CD4-positive, CD25-positive, alpha-beta regulatory T cell (primary cell): Measurements from ENCODE around the gene ITSN2. TPM values are rescaled to one million over a fixed set of nuclear protein-coding genes. Genes with fewer than 3 reads are reported as not detected.

Source experiments
- ATAC-seq, 2 donors: fragments of 150-1000 bp; cut with Tn5 transposase; one replicate each; pipeline ENCODE4 v1.10.0; 2021; ENCODE audit warnings: low read depth in 2 of 2, moderate number of reproducible peaks in 2 of 2, moderate library complexity in 1 of 2
- DNase-seq, 3 donors: peaks; one replicate each; pipeline versions ENCODE4 v3.0.0 to v3.0.0-alpha.2; 2012 to 2022; ENCODE audit warnings: mixed read lengths in 1 of 3
- H3K27ac ChIP-seq: one replicate; pipeline ENCODE4 v1.7.0; 2013; ENCODE audit warnings: mild to moderate bottlenecking, low read length; ENCODE audit not compliant: insufficient read depth, poor library complexity, severe bottlenecking
- H3K27me3 ChIP-seq: one replicate; pipeline ENCODE4 v1.7.0; 2013; ENCODE audit warnings: low read length; ENCODE audit not compliant: control insufficient read depth, insufficient read depth
- H3K36me3 ChIP-seq: one replicate; pipeline ENCODE4 v1.7.0; 2013; ENCODE audit warnings: mild to moderate bottlenecking, low read length, moderate library complexity; ENCODE audit not compliant: control insufficient read depth, insufficient read depth
- H3K4me1 ChIP-seq: 2 replicates; pipeline ENCODE4 v1.7.0; 2013; ENCODE audit warnings: mild to moderate bottlenecking, low read length; ENCODE audit not compliant: insufficient read depth, control insufficient read depth, poor library complexity, severe bottlenecking
- H3K4me3 ChIP-seq: one replicate; pipeline ENCODE4 v1.7.0; 2013; ENCODE audit warnings: low read depth, mild to moderate bottlenecking, low read length, moderate library complexity
- H3K9me3 ChIP-seq, 2 experiments: 1 replicate in 1 of 2; 2 replicates in 1 of 2; pipeline ENCODE4 v1.7.0; 2013; ENCODE audit warnings: low read length in 2 of 2, mild to moderate bottlenecking in 1 of 2, moderate library complexity in 1 of 2; ENCODE audit not compliant: control insufficient read depth in 2 of 2
- H3K27ac Mint-ChIP-seq, 3 donors: one replicate each; pipeline ENCODE4 v1.8.0; 2020 to 2022; ENCODE audit warnings: mild to moderate bottlenecking in 3 of 3, mixed read lengths in 3 of 3, moderate library complexity in 2 of 3
- H3K27me3 Mint-ChIP-seq: one replicate; pipeline ENCODE4 v1.8.0; 2022; ENCODE audit warnings: mild to moderate bottlenecking, mixed read lengths
- H3K36me3 Mint-ChIP-seq: one replicate; pipeline ENCODE4 v1.8.0; 2020; ENCODE audit warnings: mixed read lengths
- H3K4me1 Mint-ChIP-seq, 4 donors: one replicate each; pipeline ENCODE4 v1.8.0; 2020 to 2022; ENCODE audit warnings: mixed read lengths in 4 of 4, mild to moderate bottlenecking in 1 of 4
- H3K4me3 Mint-ChIP-seq, 4 donors: one replicate each; pipeline ENCODE4 v1.8.0; 2020 to 2022; ENCODE audit warnings: mild to moderate bottlenecking in 4 of 4, mixed read lengths in 4 of 4, moderate library complexity in 3 of 4
- H3K9me3 Mint-ChIP-seq, 7 donors: one replicate each; pipeline ENCODE4 v1.8.0; 2020 to 2022; ENCODE audit warnings: mixed read lengths in 7 of 7, mild to moderate bottlenecking in 3 of 7, moderate library complexity in 2 of 7
- polyA plus RNA-seq, 4 donors: library from polyadenylated mRNA; unstranded; fragments of 300-500 nt; fragmentation: Illumina TruSeq; gene quantifications; one replicate each; pipeline ENCODE4 v1.2.3, GENCODE V29; 2021
- total RNA-seq: library from RNA; stranded (reverse); gene quantifications from one replicate; pipeline ENCODE4 v1.2.3, GENCODE V29; 2022

The ITSN2 gene
- total and polyA plus RNA-seq, 5 donors from 2014 or later, result 54.0 to 115 (median 58.9) TPM

GRCh38 chr2:24210106-24210455 lies 150.3 kb downstream of the ITSN2 start:
- Mint-ChIP-seq H3K27ac (no peak overlapping the region), H3K9me3 (no peaks in the 10 kb centered on the region), H3K27me3 (no peaks in the 10 kb centered on the region), H3K4me1 (peaks cover 0 to 8% (median 6%) of the 10 kb centered on the region in 4 donors), H3K4me3 (no peak overlapping the region), H3K36me3 (peaks cover 73% of the 10 kb centered on the region)
- Histone ChIP-seq H3K27ac (no peak overlapping the region), H3K27me3 (no peaks in the 10 kb centered on the region), H3K4me3 (no peak overlapping the region), H3K9me3 (no peaks in the 10 kb centered on the region), H3K4me1 (peaks cover 2% of the 10 kb centered on the region), H3K36me3 (peaks cover 82% of the 10 kb centered on the region)
- DNase-seq (no peak), ATAC-seq (no peak)

GRCh38 chr2:24209389-24210105 lies 150.8 kb downstream of the ITSN2 start:
- no peaks in the 10 kb centered on the region for H3K27me3 ChIP-seq
- no peak for DNase-seq
- no peaks in the 10 kb centered on the region for H3K27me3 Mint-ChIP-seq
- H3K36me3 ChIP-seq, result peaks cover 88% of the 10 kb centered on the region
- no peak overlapping the region for H3K27ac ChIP-seq
- ATAC-seq, result no peak
- no peaks in the 10 kb centered on the region for H3K9me3 Mint-ChIP-seq
- H3K36me3 Mint-ChIP-seq, result peaks cover 79% of the 10 kb centered on the region
- no peak overlapping the region for H3K4me3 Mint-ChIP-seq
- no peaks in the 10 kb centered on the region for H3K9me3 ChIP-seq
- no peak overlapping the region for H3K27ac Mint-ChIP-seq
- no peaks in the 10 kb centered on the region for H3K4me1 ChIP-seq
- H3K4me3 ChIP-seq, result no peak overlapping the region
- H3K4me1 Mint-ChIP-seq, result peaks cover 0 to 5% (median 1%) of the 10 kb centered on the region in 4 donors

GRCh38 chr2:24208490-24208889 lies 151.8 kb downstream of the ITSN2 start:
- no peaks in the 10 kb centered on the region for H3K4me1 ChIP-seq
- no peak overlapping the region for H3K27ac ChIP-seq
- no peak for ATAC-seq
- Mint-ChIP-seq H3K27me3 (no peaks in the 10 kb centered on the region), H3K36me3 (peaks cover 84% of the 10 kb centered on the region), H3K4me1 (peaks cover 0 to 2% (median 0%) of the 10 kb centered on the region in 4 donors), H3K4me3 (no peak overlapping the region), H3K9me3 (no peaks in the 10 kb centered on the region), H3K27ac (peak overlapping the region in 1 of 3 donors; percentile 55)
- H3K9me3 ChIP-seq, result no peaks in the 10 kb centered on the region
- no peaks in the 10 kb centered on the region for H3K27me3 ChIP-seq
- H3K4me3 ChIP-seq, result no peak overlapping the region
- H3K36me3 ChIP-seq, result peaks cover 90% of the 10 kb centered on the region
- no peak for DNase-seq

- ATAC-seq (no peak), DNase-seq (no peak)
- no peaks in the 10 kb centered on the region for H3K9me3 ChIP-seq
- Mint-ChIP-seq H3K9me3 (no peaks in the 10 kb centered on the region), H3K27me3 (no peaks in the 10 kb centered on the region), H3K27ac (no peak overlapping the region), H3K36me3 (peaks cover 86% of the 10 kb centered on the region), H3K4me1 (no peaks in the 10 kb centered on the region), H3K4me3 (no peak overlapping the region)
- no peak overlapping the region for H3K27ac ChIP-seq
- no peaks in the 10 kb centered on the region for H3K27me3 ChIP-seq
- peaks cover 90% of the 10 kb centered on the region for H3K36me3 ChIP-seq
- H3K4me3 ChIP-seq, result no peak overlapping the region
- H3K4me1 ChIP-seq, result no peaks in the 10 kb centered on the region
Observed at GRCh38 chr2:24207359-24207758, 153.0 kb downstream of the ITSN2 start.

- Mint-ChIP-seq H3K4me1 (no peaks in the 10 kb centered on the region), H3K4me3 (no peak overlapping the region), H3K9me3 (no peaks in the 10 kb centered on the region), H3K27ac (peak overlapping the region in 1 of 3 donors; percentile 15), H3K36me3 (peaks cover 84% of the 10 kb centered on the region), H3K27me3 (no peaks in the 10 kb centered on the region)
- DNase-seq (no peak), ATAC-seq (no peak)
- H3K27me3 ChIP-seq, result no peaks in the 10 kb centered on the region
- H3K27ac ChIP-seq, result no peak overlapping the region
- no peak overlapping the region for H3K4me3 ChIP-seq
- no peaks in the 10 kb centered on the region for H3K4me1 ChIP-seq
- peaks cover 84% of the 10 kb centered on the region for H3K36me3 ChIP-seq
- no peaks in the 10 kb centered on the region for H3K9me3 ChIP-seq
Observed at GRCh38 chr2:24206714-24207113, 153.6 kb downstream of the ITSN2 start.

- ATAC-seq, result no peak
- H3K27me3 Mint-ChIP-seq, result no peaks in the 10 kb centered on the region
- H3K9me3 Mint-ChIP-seq, result no peaks in the 10 kb centered on the region
- Histone ChIP-seq H3K36me3 (peaks cover 79% of the 10 kb centered on the region), H3K27me3 (no peaks in the 10 kb centered on the region), H3K4me1 (no peaks in the 10 kb centered on the region), H3K27ac (no peak overlapping the region), H3K9me3 (no peaks in the 10 kb centered on the region), H3K4me3 (no peak overlapping the region)
- H3K4me3 Mint-ChIP-seq, result no peak overlapping the region
- no peaks in the 10 kb centered on the region for H3K4me1 Mint-ChIP-seq
- peak overlapping the region in 1 of 3 donors; percentile 64 for H3K27ac Mint-ChIP-seq
- peaks cover 84% of the 10 kb centered on the region for H3K36me3 Mint-ChIP-seq
- no peak for DNase-seq
Observed at GRCh38 chr2:24206242-24206641, 154.1 kb downstream of the ITSN2 start.

- Histone ChIP-seq H3K27ac (no peak overlapping the region), H3K4me3 (no peak overlapping the region), H3K27me3 (no peaks in the 10 kb centered on the region), H3K36me3 (peaks cover 69% of the 10 kb centered on the region), H3K9me3 (no peaks in the 10 kb centered on the region), H3K4me1 (no peaks in the 10 kb centered on the region)
- no peaks in the 10 kb centered on the region for H3K9me3 Mint-ChIP-seq
- DNase-seq, result no peak
- peaks cover 86% of the 10 kb centered on the region for H3K36me3 Mint-ChIP-seq
- H3K4me3 Mint-ChIP-seq, result no peak overlapping the region
- ATAC-seq, result no peak
- H3K4me1 Mint-ChIP-seq, result peaks cover 0 to 2% (median 0%) of the 10 kb centered on the region in 4 donors
- H3K27me3 Mint-ChIP-seq, result no peaks in the 10 kb centered on the region
- H3K27ac Mint-ChIP-seq, result no peak overlapping the region
Observed at GRCh38 chr2:24205131-24205530, 155.2 kb downstream of the ITSN2 start.

- peaks cover 62% of the 10 kb centered on the region for H3K36me3 ChIP-seq
- no peaks in the 10 kb centered on the region for H3K4me1 ChIP-seq
- peaks cover 0 to 2% (median 0%) of the 10 kb centered on the region in 4 donors for H3K4me1 Mint-ChIP-seq
- no peak overlapping the region for H3K4me3 ChIP-seq
- H3K9me3 Mint-ChIP-seq, result no peaks in the 10 kb centered on the region
- no peaks in the 10 kb centered on the region for H3K27me3 Mint-ChIP-seq
- H3K9me3 ChIP-seq, result no peaks in the 10 kb centered on the region
- H3K27me3 ChIP-seq, result no peaks in the 10 kb centered on the region
- H3K36me3 Mint-ChIP-seq, result peaks cover 85% of the 10 kb centered on the region
- DNase-seq (no peak), ATAC-seq (no peak)
- H3K27ac ChIP-seq, result no peak overlapping the region
- H3K4me3 Mint-ChIP-seq, result no peak overlapping the region
- H3K27ac Mint-ChIP-seq, result no peak overlapping the region
Observed at GRCh38 chr2:24204505-24204904, 155.8 kb downstream of the ITSN2 start.
